HCT116 (cell line): Measurements from ENCODE around the gene RGS10. TPM values are rescaled to one million over a fixed set of nuclear protein-coding genes. Genes with fewer than 3 reads are reported as not detected.

Experiments
- ATAC-seq: fragments of 200-7000 bp; cut with Tn5 transposase; 2 replicates; pipeline ENCODE4 v1.9.1; 2020; ENCODE audit warnings: mild to moderate bottlenecking, moderate library complexity
- BruUV-seq: library from RNA; stranded (reverse); fragments of 400-500 nt; replicated peaks from 2 replicates; lab custom pipeline; 2021; lab: Mats Ljungman, UMichigan
- CTCF ChIA-PET: fragments of 300-600 bp; sonication (Branson Sonifier 250); formaldehyde crosslinking; loops from one replicate; lab custom pipeline; 2021; ENCODE audit warnings: antibody characterized with exemption; lab: Charles Lee
- POLR2A ChIA-PET: fragments of 300-600, 350-600 bp; sonication (Branson Sonifier 250); formaldehyde crosslinking; loops from one replicate; lab custom pipeline; 2021; ENCODE audit warnings: antibody characterized with exemption; lab: Charles Lee
- RAD21 ChIA-PET, 2 experiments: fragments of 300-600 bp; sonication (Branson Sonifier 250); formaldehyde crosslinking; loops; one replicate each; lab custom pipeline; 2023; ENCODE audit warnings: low total read pairs in 2 of 2; ENCODE audit not compliant: uncharacterized antibody in 2 of 2, unreplicated experiment in 2 of 2, low non-redundant PET in 1 of 2; lab: Charles Lee
- DNase-seq: peaks from one replicate; pipeline ENCODE4 v3.0.0-alpha.2; 2010; ENCODE audit warnings: low read depth, low spot score
- H2AFZ ChIP-seq: fragments of 200-600 bp; shearing (Covaris generic), sonication (generic); 2 replicates; pipeline ENCODE4 v1.6.1; 2017; ENCODE audit warnings: low read depth, mixed run types, mixed read lengths, antibody characterized with exemption, low read length; ENCODE audit not compliant: poor library complexity, severe bottlenecking
- H3K27ac ChIP-seq: 2 replicates; pipeline ENCODE4 v1.5.1; 2012; ENCODE audit warnings: low read depth, low read length
- H3K27me3 ChIP-seq: fragments of 200-600 bp; sonication (generic); 2 replicates; pipeline ENCODE4 v1.6.1; 2016; ENCODE audit warnings: mixed run types, low read length, mixed read lengths; ENCODE audit not compliant: insufficient read depth
- H3K36me3 ChIP-seq, 2 experiments: fragments of 200-500 bp in 1 of 2; fragments of 200-600 bp in 1 of 2; sonication (Bioruptor generic) in 1 of 2; sonication (generic) in 1 of 2; 2 replicates each; pipeline versions ENCODE4 v1.5.1 to v1.6.1; 2014 to 2016; ENCODE audit warnings: low read length in 2 of 2, inconsistent platforms in 1 of 2, mixed read lengths in 1 of 2, mixed run types in 1 of 2; ENCODE audit not compliant: insufficient read depth in 2 of 2, control insufficient read depth in 1 of 2
- H3K4me1 ChIP-seq, 2 experiments: fragments of 200-600 bp in 1 of 2; sonication (generic) in 1 of 2; 2 replicates each; pipeline versions ENCODE4 v1.5.1 to v1.6.1; 2012 to 2017; ENCODE audit warnings: low read length in 2 of 2, inconsistent platforms in 1 of 2, mild to moderate bottlenecking in 1 of 2, mixed read lengths in 1 of 2, mixed run types in 1 of 2, moderate library complexity in 1 of 2; ENCODE audit not compliant: insufficient read depth in 2 of 2, control insufficient read depth in 1 of 2
- H3K4me2 ChIP-seq: fragments of 200-600 bp; sonication (generic); 2 replicates; pipeline ENCODE4 v1.6.1; 2017; ENCODE audit warnings: mixed run types, low read length, mixed read lengths
- H3K4me3 ChIP-seq, 2 experiments: fragments of 200-600 bp in 1 of 2; sonication (generic) in 1 of 2; replicated peaks in 1 of 2; 2 replicates each; pipeline ENCODE4 v1.5.1; 2011 to 2016; ENCODE audit warnings: low read length in 2 of 2, control low read depth in 1 of 2, low read depth in 1 of 2, mild to moderate bottlenecking in 1 of 2, mixed read lengths in 1 of 2, mixed run types in 1 of 2
- H3K79me2 ChIP-seq: fragments of 200-600 bp; sonication (generic); 2 replicates; pipeline ENCODE4 v1.6.1; 2017; ENCODE audit warnings: mild to moderate bottlenecking, mixed run types, low read length, moderate library complexity, mixed read lengths; ENCODE audit not compliant: insufficient read depth
- H3K9ac ChIP-seq: fragments of 200-600 bp; sonication (generic); 2 replicates; pipeline ENCODE4 v1.6.1; 2016; ENCODE audit warnings: low read length, mixed read lengths
- H3K9me2 ChIP-seq: fragments of 200-600 bp; sonication (generic), shearing (Covaris generic); 2 replicates; pipeline ENCODE4 v1.6.1; 2017; ENCODE audit warnings: mixed run types, mild to moderate bottlenecking, moderate library complexity; ENCODE audit not compliant: insufficient read depth
- H3K9me3 ChIP-seq, 2 experiments: fragments of 200-500 bp in 1 of 2; fragments of 200-600 bp in 1 of 2; sonication (Bioruptor generic) in 1 of 2; sonication (generic) in 1 of 2; 2 replicates each; pipeline ENCODE4 v1.6.1; 2014 to 2017; ENCODE audit warnings: low read length in 2 of 2, mixed read lengths in 2 of 2, inconsistent platforms in 1 of 2, low read depth in 1 of 2, mild to moderate bottlenecking in 1 of 2, mixed run types in 1 of 2, moderate library complexity in 1 of 2; ENCODE audit not compliant: control insufficient read depth in 1 of 2, insufficient read depth in 1 of 2
- H4K20me1 ChIP-seq: fragments of 200-600 bp; sonication (generic), shearing (Covaris generic); 2 replicates; pipeline ENCODE4 v1.6.1; 2017; ENCODE audit warnings: mixed run types, mild to moderate bottlenecking, moderate library complexity; ENCODE audit not compliant: insufficient read depth
- CTCF ChIP-seq, 3 experiments: fragments of 200-600 bp in 1 of 3; sonication (generic) in 1 of 3; IDR thresholded peaks in 2 of 3; conservative IDR thresholded peaks in 1 of 3; 2 replicates each; pipeline ENCODE4 v1.5.1; 2012 to 2017; ENCODE audit warnings: low read depth in 2 of 3, low read length in 2 of 3, antibody characterized with exemption in 1 of 3, borderline replicate concordance in 1 of 3, control low read depth in 1 of 3, mild to moderate bottlenecking in 1 of 3, mixed read lengths in 1 of 3, mixed run types in 1 of 3, moderate library complexity in 1 of 3; ENCODE audit not compliant: insufficient read depth in 1 of 3
- POLR2A ChIP-seq: IDR thresholded peaks from 2 replicates; pipeline ENCODE4 v1.7.0; 2011; ENCODE audit warnings: borderline replicate concordance; ENCODE audit not compliant: insufficient read depth, insufficient read length; ENCODE audit errors: extremely low read depth
- POLR2AphosphoS5 ChIP-seq: IDR thresholded peaks from 2 replicates; pipeline ENCODE4 v1.6.1; 2011; ENCODE audit warnings: mild to moderate bottlenecking, low read depth, low read length, moderate library complexity
- REST ChIP-seq: IDR thresholded peaks from 2 replicates; pipeline ENCODE4 v1.6.1; 2012; ENCODE audit warnings: low read depth
- SIN3A ChIP-seq: IDR thresholded peaks from 2 replicates; pipeline ENCODE4 v1.6.1; 2012; ENCODE audit warnings: low read depth
- YY1 ChIP-seq: IDR thresholded peaks from 2 replicates; pipeline ENCODE4 v1.6.1; 2011; ENCODE audit warnings: low read length, low read depth, moderate library complexity, mild to moderate bottlenecking; ENCODE audit not compliant: insufficient replicate concordance; ENCODE audit errors: extremely low read depth
- ZBTB33 ChIP-seq: IDR thresholded peaks from 2 replicates; pipeline ENCODE4 v1.6.1; 2011; ENCODE audit warnings: mild to moderate bottlenecking, low read length, moderate library complexity; ENCODE audit not compliant: insufficient replicate concordance; ENCODE audit errors: extremely low read depth
- ZFX ChIP-seq: fragments of 450-650 bp; IDR thresholded peaks from 2 replicates; pipeline ENCODE4 v1.6.1; 2017
- intact Hi-C: fragments of 100-400 bp; cut with micrococcal nuclease; formaldehyde crosslinking; loops from 2 replicates; pipeline ENCODE4 v1.10.0; 2022
- total RNA-seq: library from RNA; stranded (reverse); gene quantifications from one replicate; pipeline ENCODE4 v1.2.1, GENCODE V29; 2021; ENCODE audit not compliant: unreplicated experiment

The RGS10 gene
- total RNA-seq, 1 experiment from 2014 or later, result 96.7 TPM

- H3K36me3 ChIP-seq, result no peaks in the 10 kb centered on the region
- ATAC-seq (no peak), DNase-seq (no peak)
- H3K27me3 ChIP-seq, result no peaks in the 10 kb centered on the region
- no peaks in the 10 kb centered on the region for H3K9me2 ChIP-seq
- peaks cover 0 to 10% of the 10 kb centered on the region in 2 experiments; a peak in 3 of 4 replicates for H3K4me1 ChIP-seq
- POLR2A ChIA-PET, result no interaction called here
- no peaks in the 10 kb centered on the region for H3K9me3 ChIP-seq
- RAD21 ChIA-PET, result no interaction called here
- H3K4me2 ChIP-seq, result no peak overlapping the region
- CTCF ChIA-PET, result interaction anchor here (2.1 kb wide), 1 partner anchor 293 kb away, joined by 5 read pairs; no protein-coding TSS in a partner anchor
- no peak overlapping the region for H3K4me3 ChIP-seq
- H3K9ac ChIP-seq, result no peak overlapping the region
- H3K79me2 ChIP-seq, result no peaks in the 10 kb centered on the region
- intact Hi-C loops, result no loop called here
- no peaks in the 10 kb centered on the region for H4K20me1 ChIP-seq
- no peak overlapping the region for H3K27ac ChIP-seq
- no TSS peak for BruUV-seq
- TF ChIP-seq REST (no peak), POLR2A (no peak), POLR2AphosphoS5 (no peak), YY1 (no peak), CTCF (IDR thresholded peaks at IDR 0.05 in 2 of 3, conservative IDR thresholded peaks at IDR 0.05 in 1 of 3; ENCODE audit: borderline replicate concordance in 1 of 3, insufficient read depth in 1 of 3, low read depth in 2 of 3, low read length in 2 of 3) (no peak), SIN3A (no peak), ZFX (no peak), ZBTB33 (no peak)
- TF ChIP-seq, all 23 proteins: peak for 0
- H2AFZ ChIP-seq, result no peak overlapping the region
Measured at GRCh38 chr10:119491966-119492757, 50.4 kb downstream of the RGS10 start.
